MM.1S (cell line): ENCODE results near the gene ANKRD24.
"Not testable (repeated sequence)": the region's sequence is repeated elsewhere in the genome, so short reads cannot be mapped to it uniquely, and the experiment has no call there.

Experiments used
- DNase-seq: peaks from one replicate; pipeline ENCODE4 v3.0.0-alpha.2; 2015
- H2AFZ ChIP-seq: fragments of 300-600 bp; sonication (generic); 2 replicates; pipeline ENCODE4 v1.6.0; 2016; ENCODE audit warnings: antibody characterized with exemption, low read length
- H3F3A ChIP-seq: fragments of 300-600 bp; sonication (generic); 2 replicates; pipeline ENCODE4 v1.6.1; 2016; ENCODE audit warnings: mild to moderate bottlenecking, antibody characterized with exemption, low read length, moderate library complexity, mixed read lengths; ENCODE audit not compliant: insufficient read depth
- H3K27ac ChIP-seq: fragments of 300-600 bp; sonication (generic); 2 replicates; pipeline ENCODE4 v1.5.1; 2016; ENCODE audit warnings: mild to moderate bottlenecking, low read length
- H3K27me3 ChIP-seq: fragments of 300-600 bp; sonication (generic); replicated peaks from 2 replicates; pipeline ENCODE4 v1.6.0; 2016; ENCODE audit warnings: low read length; ENCODE audit not compliant: insufficient read depth
- H3K36me3 ChIP-seq: fragments of 300-600 bp; sonication (generic); replicated peaks from 2 replicates; pipeline ENCODE4 v1.6.1; 2016; ENCODE audit warnings: mild to moderate bottlenecking, low read length, mixed read lengths; ENCODE audit not compliant: insufficient read depth
- H3K4me1 ChIP-seq: fragments of 300-600 bp; sonication (generic); 2 replicates; pipeline ENCODE4 v1.6.1; 2016; ENCODE audit warnings: low read length, mixed read lengths
- H3K4me2 ChIP-seq: fragments of 300-600 bp; sonication (generic); 2 replicates; pipeline ENCODE4 v1.6.0; 2016; ENCODE audit warnings: low read depth, low read length
- H3K4me3 ChIP-seq: fragments of 300-600 bp; sonication (generic); 2 replicates; pipeline ENCODE4 v1.5.1; 2016; ENCODE audit warnings: low read length, mixed read lengths
- H3K79me2 ChIP-seq: fragments of 300-600 bp; sonication (generic); 2 replicates; pipeline ENCODE4 v1.6.1; 2016; ENCODE audit warnings: mixed run types, low read length, mixed read lengths
- H3K9ac ChIP-seq: fragments of 300-600 bp; sonication (generic); 2 replicates; pipeline ENCODE4 v1.6.1; 2016; ENCODE audit warnings: low read length, mixed read lengths
- H3K9me2 ChIP-seq: fragments of 300-600 bp; sonication (generic); replicated peaks from 2 replicates; pipeline ENCODE4 v1.6.1; 2016; ENCODE audit warnings: mild to moderate bottlenecking, low read length, mixed read lengths; ENCODE audit not compliant: insufficient read depth
- H3K9me3 ChIP-seq: fragments of 300-600 bp; sonication (generic); replicated peaks from 2 replicates; pipeline ENCODE4 v1.6.1; 2016; ENCODE audit warnings: mild to moderate bottlenecking, low read length, mixed read lengths; ENCODE audit not compliant: insufficient read depth
- H4K20me1 ChIP-seq: fragments of 300-600 bp; sonication (generic); 2 replicates; pipeline ENCODE4 v1.6.1; 2016; ENCODE audit warnings: mild to moderate bottlenecking, low read length, moderate library complexity, mixed read lengths; ENCODE audit not compliant: insufficient read depth
- EZH2 ChIP-seq: fragments of 300-600 bp; sonication (generic); optimal IDR thresholded peaks from 2 replicates; pipeline ENCODE3; 2017; ENCODE audit warnings: low read depth, mild to moderate bottlenecking, antibody characterized with exemption, low read length, mixed read lengths
- EZH2phosphoT487 ChIP-seq: fragments of 300-600 bp; sonication (generic); IDR thresholded peaks from 2 replicates; pipeline ENCODE4 v1.6.1; 2018; ENCODE audit warnings: antibody characterized with exemption, low read length
- TF ChIP-seq, protein P1 (sequence below): fragments of 300-600 bp; sonication (generic); IDR thresholded peaks from 2 replicates; pipeline ENCODE4 v1.5.1; 2016; ENCODE audit warnings: antibody characterized with exemption, low read length, mixed read lengths

Gene ANKRD24

GRCh38 chr19:4268816-4269430 is 86.4 kb downstream of the ANKRD24 start:
- Histone ChIP-seq H3K27ac (no peak overlapping the region), H3K9me3 (no peaks in the 10 kb centered on the region), H3K4me3 (no peak overlapping the region), H3K4me1 (no peaks in the 10 kb centered on the region), H3F3A (no peaks in the 10 kb centered on the region), H3K36me3 (0 out of 2 replicates have a peak, but pooled peaks cover 5% of the 10 kb centered on the region), H2AFZ (no peak overlapping the region), H3K4me2 (no peak overlapping the region), H3K27me3 (no peaks in the 10 kb centered on the region), H3K9me2 (no peaks in the 10 kb centered on the region), H4K20me1 (no peaks in the 10 kb centered on the region), H3K9ac (no peak overlapping the region), H3K79me2 (no peaks in the 10 kb centered on the region)
- TF ChIP-seq EZH2 (no peak), EZH2phosphoT487 (no peak)
- TF ChIP-seq, protein P1, sequence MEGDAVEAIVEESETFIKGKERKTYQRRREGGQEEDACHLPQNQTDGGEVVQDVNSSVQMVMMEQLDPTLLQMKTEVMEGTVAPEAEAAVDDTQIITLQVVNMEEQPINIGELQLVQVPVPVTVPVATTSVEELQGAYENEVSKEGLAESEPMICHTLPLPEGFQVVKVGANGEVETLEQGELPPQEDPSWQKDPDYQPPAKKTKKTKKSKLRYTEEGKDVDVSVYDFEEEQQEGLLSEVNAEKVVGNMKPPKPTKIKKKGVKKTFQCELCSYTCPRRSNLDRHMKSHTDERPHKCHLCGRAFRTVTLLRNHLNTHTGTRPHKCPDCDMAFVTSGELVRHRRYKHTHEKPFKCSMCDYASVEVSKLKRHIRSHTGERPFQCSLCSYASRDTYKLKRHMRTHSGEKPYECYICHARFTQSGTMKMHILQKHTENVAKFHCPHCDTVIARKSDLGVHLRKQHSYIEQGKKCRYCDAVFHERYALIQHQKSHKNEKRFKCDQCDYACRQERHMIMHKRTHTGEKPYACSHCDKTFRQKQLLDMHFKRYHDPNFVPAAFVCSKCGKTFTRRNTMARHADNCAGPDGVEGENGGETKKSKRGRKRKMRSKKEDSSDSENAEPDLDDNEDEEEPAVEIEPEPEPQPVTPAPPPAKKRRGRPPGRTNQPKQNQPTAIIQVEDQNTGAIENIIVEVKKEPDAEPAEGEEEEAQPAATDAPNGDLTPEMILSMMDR, result no peak
- no peak for DNase-seq

DNA sequence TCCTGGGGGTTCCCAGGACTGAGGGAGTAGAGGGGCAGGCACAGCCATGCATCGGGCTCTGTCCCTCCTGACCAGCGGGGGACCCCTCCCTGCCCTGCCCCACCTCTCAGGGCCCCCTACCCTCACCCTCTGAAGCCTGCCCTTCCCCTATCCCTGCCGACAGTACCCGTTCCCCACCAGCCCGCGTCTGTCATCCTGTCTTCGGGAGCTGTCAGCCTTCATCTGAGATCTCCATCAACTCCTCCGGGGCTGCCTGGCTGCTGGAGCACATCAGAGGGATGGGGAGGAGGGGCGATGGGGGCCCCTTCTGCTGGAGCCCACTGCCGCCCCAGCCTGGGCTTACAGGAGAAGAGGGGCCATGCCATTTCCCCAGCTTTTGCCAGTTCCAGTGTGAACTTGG is 90.4 kb downstream of the ANKRD24 start:
- peaks cover 18% of the 10 kb centered on the region for H3K27me3 ChIP-seq
- no peaks in the 10 kb centered on the region for H3K4me1 ChIP-seq
- H3K9me2 ChIP-seq, result no peaks in the 10 kb centered on the region
- no peak for DNase-seq
- no peaks in the 10 kb centered on the region for H4K20me1 ChIP-seq
- no peak overlapping the region for H3K27ac ChIP-seq
- no peak overlapping the region for H3K4me2 ChIP-seq
- H3K4me3 ChIP-seq, result no peak overlapping the region
- TF ChIP-seq EZH2phosphoT487 (no peak), EZH2 (no peak)
- TF ChIP-seq, protein P1, result no peak
- H3K36me3 ChIP-seq, result 0 out of 2 replicates have a peak, but pooled peaks cover 5% of the 10 kb centered on the region
- H3K79me2 ChIP-seq, result no peaks in the 10 kb centered on the region
- no peak overlapping the region for H2AFZ ChIP-seq
- no peaks in the 10 kb centered on the region for H3K9me3 ChIP-seq
- no peak overlapping the region for H3K9ac ChIP-seq
- no peaks in the 10 kb centered on the region for H3F3A ChIP-seq

GRCh38 chr19:4274321-4274686 is 91.8 kb downstream of the ANKRD24 start:
- not testable (repeated sequence) for H3K36me3 ChIP-seq, H3K9ac ChIP-seq, H4K20me1 ChIP-seq, H3K27ac ChIP-seq, H3K79me2 ChIP-seq, H2AFZ ChIP-seq, H3K9me2 ChIP-seq, H3K9me3 ChIP-seq, H3K4me1 ChIP-seq, H3K4me2 ChIP-seq, H3F3A ChIP-seq, H3K4me3 ChIP-seq, DNase-seq
- H3K27me3 ChIP-seq, result peaks cover 32% of the 10 kb centered on the region
